Vagina (tissue), 2 donors: Measurements from ENCODE around the gene UBASH3B. TPM values are rescaled to one million over a fixed set of nuclear protein-coding genes. Genes with fewer than 3 reads are reported as not detected.

Experiments
- DNase-seq, 2 donors: peaks; one replicate each; pipeline ENCODE4 v3.0.0-alpha.2; 2017; ENCODE audit errors: extremely low spot score in 2 of 2
- H3K27ac ChIP-seq: fragments of 200-600 bp; sonication (generic); one replicate; pipeline ENCODE4 v1.5.1; 2019
- H3K27me3 ChIP-seq: fragments of 200-600 bp; sonication (generic); one replicate; pipeline ENCODE4 v1.5.1; 2019
- H3K36me3 ChIP-seq, 2 donors: fragments of 200-600 bp; sonication (generic); one replicate each; pipeline ENCODE4 v1.5.1; 2017 to 2019
- H3K4me1 ChIP-seq: fragments of 200-600 bp; sonication (generic); one replicate; pipeline ENCODE4 v1.5.1; 2019
- H3K4me3 ChIP-seq, 2 donors: fragments of 200-600 bp; sonication (generic); 1 replicate in 1 of 2; 2 replicates in 1 of 2; pipeline ENCODE4 v1.5.1; 2016 to 2019
- H3K9me3 ChIP-seq: fragments of 200-600 bp; sonication (generic); one replicate; pipeline ENCODE4 v1.5.1; 2019
- POLR2A ChIP-seq, 2 donors: fragments of 450-650 bp; IDR thresholded peaks; one replicate each; pipeline ENCODE4 v1.6.1; 2017; ENCODE audit warnings: antibody characterized with exemption in 2 of 2, mild to moderate bottlenecking in 2 of 2, moderate library complexity in 2 of 2
- POLR2AphosphoS5 ChIP-seq, 2 donors: sonication (generic); formaldehyde crosslinking; IDR thresholded peaks; one replicate each; pipeline ENCODE4 v1.9.0; 2017; ENCODE audit warnings: antibody characterized with exemption in 2 of 2, mild to moderate bottlenecking in 2 of 2, low read depth in 1 of 2; ENCODE audit not compliant: insufficient read depth in 1 of 2
- intact Hi-C: fragments of 100-400 bp; cut with DNase I; formaldehyde crosslinking; loops from one replicate; pipeline ENCODE4 v1.15.1; 2023
- total RNA-seq: library from RNA; depleted of rRNA; stranded (reverse); fragments of >200 nt; gene quantifications from one replicate; pipeline ENCODE4 v1.2.3, GENCODE V29; 2016
- TF ChIP-seq, protein P1 (sequence below), 3 experiments: fragments of 450-650 bp in 2 of 3; fragments of 200-600 bp in 1 of 3; sonication (generic) in 1 of 3; IDR thresholded peaks; one replicate each; pipeline ENCODE4 v1.5.1; 2017 to 2019; ENCODE audit warnings: antibody characterized with exemption in 3 of 3, mild to moderate bottlenecking in 2 of 3, moderate library complexity in 2 of 3

Gene UBASH3B
- total RNA-seq, 1 donor from 2014 or later: 2.2 TPM

DNA sequence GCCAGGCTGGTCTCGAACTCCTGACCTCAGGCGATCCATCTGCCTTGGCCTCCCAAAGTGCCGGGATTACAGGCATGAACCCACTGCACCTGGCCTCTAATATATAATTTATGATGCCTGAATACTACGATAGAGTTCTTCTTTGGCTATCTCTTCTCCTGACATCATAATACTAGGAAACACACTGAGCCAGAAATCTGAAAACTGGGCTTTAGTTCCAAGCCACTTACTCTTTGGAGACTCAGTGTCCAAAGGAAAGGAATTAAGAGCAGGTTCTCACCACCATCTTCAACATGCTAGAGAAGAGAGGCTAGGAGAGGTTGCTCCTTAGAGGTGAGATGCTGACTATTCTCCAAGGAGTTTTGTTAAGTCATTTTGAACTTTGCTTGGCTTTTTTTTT is 52.4 kb downstream of the UBASH3B start:
- H3K27ac ChIP-seq: no peak overlapping the region
- DNase-seq: no peak
- H3K9me3 ChIP-seq: no peaks in the 10 kb centered on the region
- no peaks in the 10 kb centered on the region for H3K36me3 ChIP-seq
- no peaks in the 10 kb centered on the region for H3K27me3 ChIP-seq
- intact Hi-C loops: no loop called here
- TF ChIP-seq POLR2A (IDR thresholded peaks at IDR 0.05) (no peak), POLR2AphosphoS5 (IDR thresholded peaks at IDR 0.05; ENCODE audit: insufficient read depth in 1 of 2, low read depth in 1 of 2) (no peak)
- TF ChIP-seq, protein P1, sequence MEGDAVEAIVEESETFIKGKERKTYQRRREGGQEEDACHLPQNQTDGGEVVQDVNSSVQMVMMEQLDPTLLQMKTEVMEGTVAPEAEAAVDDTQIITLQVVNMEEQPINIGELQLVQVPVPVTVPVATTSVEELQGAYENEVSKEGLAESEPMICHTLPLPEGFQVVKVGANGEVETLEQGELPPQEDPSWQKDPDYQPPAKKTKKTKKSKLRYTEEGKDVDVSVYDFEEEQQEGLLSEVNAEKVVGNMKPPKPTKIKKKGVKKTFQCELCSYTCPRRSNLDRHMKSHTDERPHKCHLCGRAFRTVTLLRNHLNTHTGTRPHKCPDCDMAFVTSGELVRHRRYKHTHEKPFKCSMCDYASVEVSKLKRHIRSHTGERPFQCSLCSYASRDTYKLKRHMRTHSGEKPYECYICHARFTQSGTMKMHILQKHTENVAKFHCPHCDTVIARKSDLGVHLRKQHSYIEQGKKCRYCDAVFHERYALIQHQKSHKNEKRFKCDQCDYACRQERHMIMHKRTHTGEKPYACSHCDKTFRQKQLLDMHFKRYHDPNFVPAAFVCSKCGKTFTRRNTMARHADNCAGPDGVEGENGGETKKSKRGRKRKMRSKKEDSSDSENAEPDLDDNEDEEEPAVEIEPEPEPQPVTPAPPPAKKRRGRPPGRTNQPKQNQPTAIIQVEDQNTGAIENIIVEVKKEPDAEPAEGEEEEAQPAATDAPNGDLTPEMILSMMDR (IDR thresholded peaks at IDR 0.05): no peak
- no peak overlapping the region for H3K4me3 ChIP-seq
- H3K4me1 ChIP-seq: no peaks in the 10 kb centered on the region

- Histone ChIP-seq H3K9me3 (no peaks in the 10 kb centered on the region), H3K27ac (no peak overlapping the region), H3K4me3 (no peak overlapping the region), H3K4me1 (no peaks in the 10 kb centered on the region), H3K27me3 (no peaks in the 10 kb centered on the region), H3K36me3 (no peaks in the 10 kb centered on the region)
- TF ChIP-seq, protein P1 (IDR thresholded peaks at IDR 0.05): no peak
- no peak for TF ChIP-seq POLR2A (IDR thresholded peaks at IDR 0.05)
- no peak for TF ChIP-seq POLR2AphosphoS5 (IDR thresholded peaks at IDR 0.05; ENCODE audit: insufficient read depth in 1 of 2, low read depth in 1 of 2)
- DNase-seq: no peak
- intact Hi-C loops: no loop called here
Measured at GRCh38 chr11:122709039-122709760, 53.7 kb downstream of the UBASH3B start.

- no peak for DNase-seq
- H3K4me1 ChIP-seq: no peaks in the 10 kb centered on the region
- H3K9me3 ChIP-seq: no peaks in the 10 kb centered on the region
- no peaks in the 10 kb centered on the region for H3K27me3 ChIP-seq
- intact Hi-C loops: no loop called here
- no peaks in the 10 kb centered on the region for H3K36me3 ChIP-seq
- no peak overlapping the region for H3K4me3 ChIP-seq
- H3K27ac ChIP-seq: no peak overlapping the region
- TF ChIP-seq POLR2A (IDR thresholded peaks at IDR 0.05) (no peak), POLR2AphosphoS5 (IDR thresholded peaks at IDR 0.05; ENCODE audit: insufficient read depth in 1 of 2, low read depth in 1 of 2) (no peak)
- TF ChIP-seq, protein P1 (IDR thresholded peaks at IDR 0.05): no peak
Measured at GRCh38 chr11:122711362-122711761, 55.8 kb downstream of the UBASH3B start.

GRCh38 chr11:122711831-122712381 is 56.4 kb downstream of the UBASH3B start:
- H3K9me3 ChIP-seq: no peaks in the 10 kb centered on the region
- no peak overlapping the region for H3K4me3 ChIP-seq
- TF ChIP-seq, protein P1 (IDR thresholded peaks at IDR 0.05): no peak
- TF ChIP-seq POLR2A (IDR thresholded peaks at IDR 0.05) (no peak), POLR2AphosphoS5 (IDR thresholded peaks at IDR 0.05; ENCODE audit: insufficient read depth in 1 of 2, low read depth in 1 of 2) (no peak)
- no peak for DNase-seq
- no peaks in the 10 kb centered on the region for H3K4me1 ChIP-seq
- H3K27ac ChIP-seq: no peak overlapping the region
- intact Hi-C loops: no loop called here
- H3K27me3 ChIP-seq: no peaks in the 10 kb centered on the region
- H3K36me3 ChIP-seq: no peaks in the 10 kb centered on the region

DNA sequence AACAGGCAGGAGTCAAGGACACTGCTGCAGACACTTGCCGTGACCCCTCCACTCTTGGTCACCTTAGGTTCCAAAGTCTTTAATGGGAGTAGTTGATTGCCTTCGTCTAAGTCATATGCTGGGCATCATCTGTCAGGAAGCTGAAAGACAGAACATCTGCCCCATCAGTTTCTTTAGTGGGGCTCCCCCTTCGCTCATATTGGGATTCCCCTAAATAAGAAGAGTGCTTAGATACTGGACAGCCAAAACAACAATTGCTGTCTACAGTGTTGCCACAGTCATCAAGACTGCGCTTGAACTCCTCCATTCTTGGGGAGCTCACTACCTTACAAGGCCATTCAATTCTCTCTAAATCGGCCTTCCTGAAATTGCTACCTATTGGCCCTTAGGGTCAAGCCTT is 58.5 kb downstream of the UBASH3B start:
- no peak overlapping the region for H3K27ac ChIP-seq
- no peak for DNase-seq
- H3K36me3 ChIP-seq: no peaks in the 10 kb centered on the region
- no peak overlapping the region for H3K4me3 ChIP-seq
- H3K4me1 ChIP-seq: no peaks in the 10 kb centered on the region
- no peaks in the 10 kb centered on the region for H3K27me3 ChIP-seq
- TF ChIP-seq, protein P1 (IDR thresholded peaks at IDR 0.05): no peak
- TF ChIP-seq POLR2AphosphoS5 (IDR thresholded peaks at IDR 0.05; ENCODE audit: insufficient read depth in 1 of 2, low read depth in 1 of 2) (no peak), POLR2A (IDR thresholded peaks at IDR 0.05) (no peak)
- intact Hi-C loops: no loop called here
- H3K9me3 ChIP-seq: no peaks in the 10 kb centered on the region
